HG02938 (cell line): ENCODE data around the gene ENPP1.
"Not testable (repeated sequence)": the region's sequence is repeated elsewhere in the genome, so short reads cannot be mapped to it uniquely, and the experiment has no call there.

Experiments
- ATAC-seq: cut with Tn5 transposase; IDR thresholded peaks from one replicate; pipeline ENCODE4 v1.9.1; 2021; ENCODE audit warnings: mild to moderate bottlenecking, moderate library complexity; ENCODE audit not compliant: unreplicated experiment

Gene ENPP1

GRCh38 chr6:131911951-131912350, 104.1 kb downstream of the ENPP1 start:
- no peak for ATAC-seq

- no peak for ATAC-seq
Observed at GRCh38 chr6:131914234-131914633, 106.4 kb downstream of the ENPP1 start.

GRCh38 chr6:131914967-131915751, 107.3 kb downstream of the ENPP1 start:
- peak; percentile 85 for ATAC-seq

- not testable (repeated sequence) for ATAC-seq
Observed at GRCh38 chr6:131916091-131916796, 108.4 kb downstream of the ENPP1 start.

GRCh38 chr6:131916847-131917246, 109.0 kb downstream of the ENPP1 start:
- ATAC-seq = no peak

- ATAC-seq = no peak
Observed at GRCh38 chr6:131917318-131917717, 109.5 kb downstream of the ENPP1 start.

GRCh38 chr6:131917763-131918649, 110.2 kb downstream of the ENPP1 start:
- ATAC-seq = no peak

GRCh38 chr6:131918650-131919355, 111.0 kb downstream of the ENPP1 start:
- no peak for ATAC-seq

GRCh38 chr6:131920656-131921055, 112.8 kb downstream of the ENPP1 start:
- ATAC-seq = no peak

GRCh38 chr6:131923356-131923755, 115.5 kb downstream of the ENPP1 start:
- no peak for ATAC-seq

GRCh38 chr6:131924881-131925474, 117.2 kb downstream of the ENPP1 start:
- no peak for ATAC-seq

- no peak for ATAC-seq
Observed at GRCh38 chr6:131929264-131929663, 121.4 kb downstream of the ENPP1 start.

- no peak for ATAC-seq
Observed at GRCh38 chr6:131929976-131930375, 122.2 kb downstream of the ENPP1 start.

GRCh38 chr6:131931063-131931750, 123.4 kb downstream of the ENPP1 start:
- ATAC-seq = no peak

- ATAC-seq = no peak
Observed at GRCh38 chr6:131936156-131936555, 128.3 kb downstream of the ENPP1 start.

- no peak for ATAC-seq
Observed at GRCh38 chr6:131937226-131937625, 129.4 kb downstream of the ENPP1 start.

- ATAC-seq = no peak
Observed at GRCh38 chr6:131937703-131938631, 130.1 kb downstream of the ENPP1 start.
